ENCODE data around the gene ITGB3. TPM values are rescaled to one million over a fixed set of nuclear protein-coding genes. Genes with fewer than 3 reads are reported as not detected.
A peak's percentile ranks its signal among the peaks of the same experiment; 100 is the strongest.

The ITGB3 gene
- total and polyA plus RNA-seq, 9 of the 15 experiments (the other 6 are each of a cell fraction or from before 2014, with no cell fraction given), result 0.08 to 2.6 (median 0.62) TPM; not detected in 1

DNA sequence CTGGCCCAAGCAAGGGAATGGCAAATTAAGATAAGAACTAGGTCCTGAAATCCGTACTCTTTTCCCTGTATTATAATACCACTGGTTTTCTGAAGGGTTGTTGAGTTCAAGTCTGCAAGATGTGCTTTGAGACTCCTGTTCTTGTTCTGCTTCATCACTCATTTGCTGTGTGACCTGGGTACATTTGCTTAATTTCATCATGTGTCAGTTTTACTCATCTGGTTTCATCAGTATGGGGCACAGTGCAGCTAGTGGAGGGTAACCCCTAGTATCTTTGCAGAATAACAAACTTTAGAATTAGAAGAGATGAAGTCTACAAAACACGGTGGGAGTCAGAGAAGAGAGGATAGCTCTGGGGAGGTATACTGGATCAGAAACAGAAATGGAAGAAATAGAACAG, 48.2 kb downstream of the ITGB3 start:
- Histone ChIP-seq H3K9me1 (ENCODE audit: control insufficient read depth, insufficient read depth, low read length) (no peaks in the 10 kb centered on the region), H3K4me1 (replicated peaks in 1 of 2; ENCODE audit: control insufficient read depth in 2 of 2, insufficient read depth in 2 of 2, low read length in 2 of 2) (peaks cover 4 to 24% of the 10 kb centered on the region in 2 experiments), H2AFZ (ENCODE audit: low read depth, low read length) (no peak overlapping the region), H3K9me3 (replicated peaks; ENCODE audit: control insufficient read depth, insufficient read depth, low read depth, low read length) (no peaks in the 10 kb centered on the region), H3K27ac (ENCODE audit: extremely low read depth, low read depth, low read length) (no peak overlapping the region), H3K4me2 (ENCODE audit: insufficient read depth, low read length) (no peak overlapping the region), H3K36me3 (ENCODE audit: control insufficient read depth, insufficient read depth, low read length) (no peaks in the 10 kb centered on the region), H4K20me1 (replicated peaks; ENCODE audit: control insufficient read depth, insufficient read depth, low read length) (no peaks in the 10 kb centered on the region), H3K79me2 (ENCODE audit: control insufficient read depth, insufficient read depth, low read length) (no peaks in the 10 kb centered on the region), H3K4me3 (no peak overlapping the region), H3K27me3 (ENCODE audit: control insufficient read depth in 2 of 2, insufficient read depth in 2 of 2, low read length in 2 of 2) (no peaks in the 10 kb centered on the region), H3K9ac (ENCODE audit: insufficient read depth in 1 of 2, low read depth in 2 of 2, low read length in 2 of 2) (no peak overlapping the region)
- no TSS peak for BruUV-seq (replicated peaks)
- ChIA-PET POLR2A (interaction anchor here (0.9 to 4.0 kb wide), 3 partner anchors 9 to 11 kb away, joined by 3 to 18 read pairs (median 4); no protein-coding TSS in a partner anchor), CTCF (ENCODE audit: low intra/inter-chr PET ratio) (no interaction called here)
- in situ Hi-C loops (cut with MboI) (no loop called here), intact Hi-C loops (cut with micrococcal nuclease) (no loop called here)
- TF ChIP-seq ZNF707 (CRISPR knock-in tag; conservative IDR thresholded peaks at IDR 0.05) (no peak), KAT8 (IDR thresholded peaks at IDR 0.05; ENCODE audit: low read depth) (no peak), PTRF (tag; IDR thresholded peaks at IDR 0.05) (no peak), MYNN (IDR thresholded peaks at IDR 0.05) (no peak), MYNN (CRISPR knock-in tag; IDR thresholded peaks at IDR 0.05) (no peak)
- TF ChIP-seq, protein P1, sequence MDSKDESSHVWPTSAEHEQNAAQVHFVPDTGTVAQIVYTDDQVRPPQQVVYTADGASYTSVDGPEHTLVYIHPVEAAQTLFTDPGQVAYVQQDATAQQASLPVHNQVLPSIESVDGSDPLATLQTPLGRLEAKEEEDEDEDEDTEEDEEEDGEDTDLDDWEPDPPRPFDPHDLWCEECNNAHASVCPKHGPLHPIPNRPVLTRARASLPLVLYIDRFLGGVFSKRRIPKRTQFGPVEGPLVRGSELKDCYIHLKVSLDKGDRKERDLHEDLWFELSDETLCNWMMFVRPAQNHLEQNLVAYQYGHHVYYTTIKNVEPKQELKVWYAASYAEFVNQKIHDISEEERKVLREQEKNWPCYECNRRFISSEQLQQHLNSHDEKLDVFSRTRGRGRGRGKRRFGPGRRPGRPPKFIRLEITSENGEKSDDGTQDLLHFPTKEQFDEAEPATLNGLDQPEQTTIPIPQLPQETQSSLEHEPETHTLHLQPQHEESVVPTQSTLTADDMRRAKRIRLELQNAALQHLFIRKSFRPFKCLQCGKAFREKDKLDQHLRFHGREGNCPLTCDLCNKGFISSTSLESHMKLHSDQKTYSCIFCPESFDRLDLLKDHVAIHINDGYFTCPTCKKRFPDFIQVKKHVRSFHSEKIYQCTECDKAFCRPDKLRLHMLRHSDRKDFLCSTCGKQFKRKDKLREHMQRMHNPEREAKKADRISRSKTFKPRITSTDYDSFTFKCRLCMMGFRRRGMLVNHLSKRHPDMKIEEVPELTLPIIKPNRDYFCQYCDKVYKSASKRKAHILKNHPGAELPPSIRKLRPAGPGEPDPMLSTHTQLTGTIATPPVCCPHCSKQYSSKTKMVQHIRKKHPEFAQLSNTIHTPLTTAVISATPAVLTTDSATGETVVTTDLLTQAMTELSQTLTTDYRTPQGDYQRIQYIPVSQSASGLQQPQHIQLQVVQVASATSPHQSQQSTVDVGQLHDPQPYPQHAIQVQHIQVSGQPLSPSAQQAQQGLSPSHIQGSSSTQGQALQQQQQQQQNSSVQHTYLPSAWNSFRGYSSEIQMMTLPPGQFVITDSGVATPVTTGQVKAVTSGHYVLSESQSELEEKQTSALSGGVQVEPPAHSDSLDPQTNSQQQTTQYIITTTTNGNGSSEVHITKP (IDR thresholded peaks at IDR 0.05; ENCODE audit: partially characterized antibody), result no peak
- FAIRE-seq (peak; percentile 63), DNase-seq (ENCODE audit: extremely low read depth in 1 of 4, low spot score in 3 of 4) (no peak), ATAC-seq (no peak)
- WGBS (ENCODE audit: insufficient coverage, low coverage, missing lambda C conversion rate), result 27% methylated on average over 2 of the region's 2 CpGs
